Measurements from ENCODE around the gene CIAO2B.
A peak's percentile ranks its signal among the peaks of the same experiment; 100 is the strongest.

CIAO2B gene

GRCh38 chr16:66934138-66934838 lies at the start of gene CIAO2B:
CIAO2B (minus strand) TSS chr16:66934402; CDS start chr16:66934364, 38 bp downstream.
- peaks cover 20 to 23% of the 10 kb centered on the region in 2 experiments for H3K4me1 ChIP-seq (ENCODE audit: control insufficient read depth in 1 of 2, insufficient read depth in 1 of 2, low read depth in 1 of 2, low read length in 1 of 2)
- H3K9me3 ChIP-seq: no peaks in the 10 kb centered on the region
- peak within 1 kb of the TSS; percentile 84 to 92 for H3K4me3 ChIP-seq (ENCODE audit: low read depth in 1 of 2, low read length in 1 of 2)
- peaks cover 23% of the 10 kb centered on the region for H3K36me3 ChIP-seq
- peak within 1 kb of the TSS; percentile 86 for H3K27ac ChIP-seq
- TF ChIP-seq CTCF (IDR thresholded peaks at IDR 0.05): no peak
- H3K27me3 ChIP-seq: no peaks in the 10 kb centered on the region

GRCh38 chr16:66983033-66983432 lies 48.8 kb upstream of the CIAO2B start:
- peaks cover 17% of the 10 kb centered on the region for H3K27me3 ChIP-seq
- H3K4me1 ChIP-seq (ENCODE audit: control insufficient read depth in 1 of 2, insufficient read depth in 1 of 2, low read depth in 1 of 2, low read length in 1 of 2): no peaks in the 10 kb centered on the region
- no peaks in the 10 kb centered on the region for H3K36me3 ChIP-seq
- H3K4me3 ChIP-seq (ENCODE audit: low read depth in 1 of 2, low read length in 1 of 2): no peak overlapping the region
- no peaks in the 10 kb centered on the region for H3K9me3 ChIP-seq
- H3K27ac ChIP-seq: no peak overlapping the region
- TF ChIP-seq CTCF (IDR thresholded peaks at IDR 0.05): no peak

DNA sequence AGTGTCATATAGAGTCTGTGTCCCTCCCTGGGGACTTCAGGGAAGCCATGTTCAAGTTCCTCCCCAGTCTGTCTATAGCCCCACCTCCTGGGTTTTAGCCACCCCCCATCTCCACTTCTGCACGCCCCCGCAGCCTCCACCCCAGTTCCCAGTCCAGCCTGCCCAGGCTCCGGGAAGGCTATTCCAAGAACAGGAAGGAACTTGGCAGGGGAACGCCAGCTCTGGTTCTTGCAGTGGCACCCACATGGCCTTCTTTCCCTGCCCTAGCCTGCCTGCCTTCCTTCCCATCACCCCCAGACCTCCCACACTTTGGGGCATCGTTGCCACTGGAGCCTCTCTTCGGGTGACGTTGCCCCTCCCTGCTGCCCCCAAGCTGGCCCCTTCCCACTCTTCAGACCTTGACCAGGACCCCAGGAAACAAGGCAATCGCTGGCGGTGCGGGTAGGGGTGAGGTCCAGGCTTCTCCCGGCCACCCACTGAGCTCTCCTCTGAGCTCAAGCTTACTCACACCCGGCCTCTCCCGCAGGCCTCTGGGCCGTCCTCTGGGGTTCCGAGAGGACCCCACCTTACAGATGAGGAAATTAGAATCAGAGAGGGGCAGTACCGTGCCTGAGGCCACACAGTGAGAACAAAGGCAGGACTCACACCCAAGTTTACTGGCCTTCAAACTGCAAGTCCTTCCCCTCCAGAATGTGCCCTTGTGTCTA lies 45.0 kb upstream of the CIAO2B start:
- no peak overlapping the region for H3K4me3 ChIP-seq (ENCODE audit: low read depth in 1 of 2, low read length in 1 of 2)

GRCh38 chr16:66977341-66978113 lies 43.3 kb upstream of the CIAO2B start:
- Histone ChIP-seq H3K27ac (no peak overlapping the region), H3K36me3 (no peaks in the 10 kb centered on the region), H3K9me3 (no peaks in the 10 kb centered on the region), H3K4me1 (ENCODE audit: control insufficient read depth in 1 of 2, insufficient read depth in 1 of 2, low read depth in 1 of 2, low read length in 1 of 2) (no peaks in the 10 kb centered on the region), H3K27me3 (peaks cover 53% of the 10 kb centered on the region), H3K4me3 (ENCODE audit: low read depth in 1 of 2, low read length in 1 of 2) (no peak overlapping the region)
- peak; percentile 92 for TF ChIP-seq CTCF (IDR thresholded peaks at IDR 0.05)

More for the DNA sequence above, 45.0 kb upstream of the CIAO2B start:
- TF ChIP-seq CTCF (IDR thresholded peaks at IDR 0.05): no peak
- Histone ChIP-seq H3K4me1 (ENCODE audit: control insufficient read depth in 1 of 2, insufficient read depth in 1 of 2, low read depth in 1 of 2, low read length in 1 of 2) (no peaks in the 10 kb centered on the region), H3K27me3 (peaks cover 46% of the 10 kb centered on the region), H3K27ac (no peak overlapping the region), H3K36me3 (no peaks in the 10 kb centered on the region), H3K9me3 (no peaks in the 10 kb centered on the region)

DNA sequence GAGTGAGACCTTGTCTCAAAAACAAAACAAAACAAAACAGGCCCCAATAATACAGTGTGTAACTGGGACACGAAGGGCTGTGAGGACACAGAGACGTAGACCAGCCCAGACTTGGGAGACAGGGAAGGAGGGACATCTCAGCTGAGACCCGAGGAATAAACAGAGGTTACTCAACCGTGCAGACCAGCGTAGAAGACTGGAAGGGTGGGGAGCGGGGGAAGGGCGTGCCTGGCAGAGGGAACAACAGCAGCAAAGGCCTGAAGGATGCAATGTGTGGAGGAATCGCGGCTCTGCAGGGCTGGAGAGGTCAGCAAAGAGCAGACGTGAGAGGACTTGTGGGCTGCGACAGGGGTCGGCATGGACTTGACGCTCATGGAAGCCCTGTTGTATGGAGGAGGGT lies 42.5 kb upstream of the CIAO2B start:
- no peak for TF ChIP-seq CTCF (IDR thresholded peaks at IDR 0.05)
- H3K27ac ChIP-seq: no peak overlapping the region
- H3K9me3 ChIP-seq: no peaks in the 10 kb centered on the region

More for the DNA sequence above, 42.5 kb upstream of the CIAO2B start:
- Histone ChIP-seq H3K4me3 (ENCODE audit: low read depth in 1 of 2, low read length in 1 of 2) (no peak overlapping the region), H3K27me3 (peaks cover 52% of the 10 kb centered on the region), H3K36me3 (no peaks in the 10 kb centered on the region), H3K4me1 (ENCODE audit: control insufficient read depth in 1 of 2, insufficient read depth in 1 of 2, low read depth in 1 of 2, low read length in 1 of 2) (no peaks in the 10 kb centered on the region)
